Activated CD8-positive, alpha-beta T cell treated with anti-CD3 and anti-CD28 coated beads, Interleukin-2, amount 10 ng/mL, durations not matched to agents 7 days and 5 days (primary cell): ENCODE data around the gene CLDN19. TPM values are rescaled to one million over a fixed set of nuclear protein-coding genes. Genes with fewer than 3 reads are reported as not detected.
"Not testable (repeated sequence)": the region's sequence is repeated elsewhere in the genome, so short reads cannot be mapped to it uniquely, and the experiment has no call there.

Experiments
- ATAC-seq: fragments of 150-1000 bp; cut with Tn5 transposase; one replicate; pipeline ENCODE4 v1.10.0; 2021; ENCODE audit warnings: moderate library complexity
- CTCF ChIA-PET: fragments of 350-600 bp; sonication (Branson Sonifier 250); formaldehyde crosslinking; loops from one replicate; lab custom pipeline; 2021; ENCODE audit warnings: antibody characterized with exemption; lab: Charles Lee
- POLR2A ChIA-PET: fragments of 350-600 bp; sonication (Branson Sonifier 250); formaldehyde crosslinking; loops from one replicate; lab custom pipeline; 2021; ENCODE audit warnings: antibody characterized with exemption; lab: Charles Lee
- DNase-seq: peaks from one replicate; pipeline ENCODE4 v3.0.0-alpha.2; 2020
- H3K27ac Mint-ChIP-seq: one replicate; pipeline ENCODE4 v1.8.0; 2021; ENCODE audit warnings: mild to moderate bottlenecking, mixed read lengths
- H3K27me3 Mint-ChIP-seq: one replicate; pipeline ENCODE4 v1.8.0; 2021; ENCODE audit warnings: low read depth, mixed read lengths
- H3K36me3 Mint-ChIP-seq: one replicate; pipeline ENCODE4 v1.8.0; 2021; ENCODE audit warnings: low read depth, mixed read lengths
- H3K4me1 Mint-ChIP-seq: one replicate; pipeline ENCODE4 v1.8.0; 2021; ENCODE audit warnings: low read depth, mixed read lengths
- H3K4me3 Mint-ChIP-seq: one replicate; pipeline ENCODE4 v1.8.0; 2021; ENCODE audit warnings: mild to moderate bottlenecking, mixed read lengths
- H3K9me3 Mint-ChIP-seq: one replicate; pipeline ENCODE4 v1.8.0; 2022; ENCODE audit warnings: mixed read lengths; ENCODE audit not compliant: insufficient read depth
- total RNA-seq, 2 experiments: library from RNA; stranded (reverse); gene quantifications; one replicate each; pipeline ENCODE4 v1.2.3, GENCODE V29; 2021

Gene CLDN19
- total RNA-seq, 2 experiments from 2014 or later, result not detected

DNA sequence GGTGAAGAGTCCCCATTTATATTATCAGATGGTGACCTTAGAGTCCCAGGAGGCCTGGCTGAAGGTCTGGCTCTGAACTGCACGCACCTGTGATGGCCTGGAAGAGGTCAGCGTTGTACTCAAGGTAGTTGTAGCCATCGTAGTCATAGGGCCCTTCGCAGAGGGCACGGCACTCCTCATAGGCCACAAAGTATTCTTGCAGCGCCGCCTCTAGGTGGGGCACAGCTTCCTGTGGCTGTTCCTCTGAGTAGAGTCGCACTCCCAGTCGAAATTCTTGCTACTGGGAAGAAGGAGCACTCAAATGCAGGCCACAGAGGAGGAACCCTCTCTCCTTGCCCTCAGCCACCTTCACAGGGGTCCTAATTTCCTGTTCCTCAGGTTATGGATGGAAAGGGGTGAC, 19.1 kb upstream of the CLDN19 start:
- no peak for DNase-seq
- peaks cover 4% of the 10 kb centered on the region for H3K4me1 Mint-ChIP-seq
- no peak overlapping the region for H3K27ac Mint-ChIP-seq
- POLR2A ChIA-PET, result interaction anchor here (1.2 kb wide), 1 partner anchor 8 kb away, joined by 5 read pairs; the partner anchor contains the start of genes C1orf50 and P3H1
- no peak overlapping the region for H3K4me3 Mint-ChIP-seq
- H3K9me3 Mint-ChIP-seq, result no peaks in the 10 kb centered on the region
- peaks cover 33% of the 10 kb centered on the region for H3K36me3 Mint-ChIP-seq
- no peak for ATAC-seq
- H3K27me3 Mint-ChIP-seq, result no peaks in the 10 kb centered on the region
- CTCF ChIA-PET, result interaction anchor here (1.2 to 2.7 kb wide), 7 partner anchors 8 to 585 kb away, joined by 3 to 16 read pairs (median 3); partner anchors contain the start of genes C1orf50 and P3H1

DNA sequence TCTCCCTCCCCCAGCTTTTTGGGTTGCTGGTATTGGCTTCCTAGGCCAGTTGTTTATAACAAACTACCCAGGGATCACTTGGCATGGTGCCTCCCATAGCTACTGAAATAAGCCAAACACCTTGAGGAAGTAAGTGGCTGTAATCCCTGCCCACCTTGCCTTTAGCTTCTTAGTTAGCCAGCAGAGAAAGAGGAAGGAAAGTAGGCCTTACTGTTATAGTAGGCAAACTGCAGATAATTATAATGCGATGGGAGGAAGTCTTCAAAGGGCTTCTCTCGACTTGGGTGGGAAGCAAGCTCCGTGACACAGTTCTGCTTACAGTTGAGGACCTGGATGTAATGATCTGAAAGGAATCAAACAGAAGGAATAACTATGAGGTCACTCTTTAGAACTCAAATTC, 18.6 kb upstream of the CLDN19 start:
- no peaks in the 10 kb centered on the region for H3K9me3 Mint-ChIP-seq
- no peak overlapping the region for H3K4me3 Mint-ChIP-seq
- DNase-seq (no peak), ATAC-seq (no peak)
- ChIA-PET POLR2A (interaction anchor here (1.2 kb wide), 1 partner anchor 8 kb away, joined by 5 read pairs; the partner anchor contains the start of genes C1orf50 and P3H1), CTCF (interaction anchor here (1.2 to 2.7 kb wide), 7 partner anchors 8 to 585 kb away, joined by 3 to 16 read pairs (median 3); partner anchors contain the start of genes C1orf50 and P3H1)
- H3K36me3 Mint-ChIP-seq, result peaks cover 36% of the 10 kb centered on the region
- H3K27ac Mint-ChIP-seq, result no peak overlapping the region
- H3K4me1 Mint-ChIP-seq, result peaks cover 4% of the 10 kb centered on the region
- no peaks in the 10 kb centered on the region for H3K27me3 Mint-ChIP-seq

DNA sequence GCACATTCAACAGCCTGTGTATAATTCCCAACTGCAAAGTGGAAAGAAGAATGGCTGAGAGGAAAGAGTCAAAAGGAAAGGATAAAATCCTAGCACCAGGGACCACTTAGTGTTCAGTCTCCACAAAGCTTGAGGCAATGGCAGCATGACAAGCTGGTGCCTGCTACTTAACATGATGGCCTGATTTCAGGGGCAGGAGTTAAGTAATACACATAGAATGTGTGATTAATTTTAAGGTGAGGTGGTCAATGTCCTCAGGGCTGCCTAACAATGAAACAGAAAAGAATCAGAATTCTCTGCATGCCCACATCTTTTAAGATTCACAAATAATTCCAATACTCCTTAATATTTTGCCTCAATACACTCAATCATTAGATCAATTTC, 17.8 kb upstream of the CLDN19 start:
- H3K4me1 Mint-ChIP-seq, result peaks cover 4% of the 10 kb centered on the region
- no peak for DNase-seq
- ATAC-seq, result no peak
- POLR2A ChIA-PET, result interaction anchor here (1.2 kb wide), 1 partner anchor 9 kb away, joined by 5 read pairs; the partner anchor contains the start of genes C1orf50 and P3H1
- H3K27ac Mint-ChIP-seq, result no peak overlapping the region
- CTCF ChIA-PET, result interaction anchor here (0.9 to 2.7 kb wide), 6 partner anchors 9 to 180 kb away, joined by 3 to 16 read pairs (median 4); partner anchors contain the start of genes C1orf50 and P3H1
- H3K4me3 Mint-ChIP-seq, result no peak overlapping the region
- no peaks in the 10 kb centered on the region for H3K9me3 Mint-ChIP-seq
- no peaks in the 10 kb centered on the region for H3K27me3 Mint-ChIP-seq
- H3K36me3 Mint-ChIP-seq, result peaks cover 42% of the 10 kb centered on the region

DNA sequence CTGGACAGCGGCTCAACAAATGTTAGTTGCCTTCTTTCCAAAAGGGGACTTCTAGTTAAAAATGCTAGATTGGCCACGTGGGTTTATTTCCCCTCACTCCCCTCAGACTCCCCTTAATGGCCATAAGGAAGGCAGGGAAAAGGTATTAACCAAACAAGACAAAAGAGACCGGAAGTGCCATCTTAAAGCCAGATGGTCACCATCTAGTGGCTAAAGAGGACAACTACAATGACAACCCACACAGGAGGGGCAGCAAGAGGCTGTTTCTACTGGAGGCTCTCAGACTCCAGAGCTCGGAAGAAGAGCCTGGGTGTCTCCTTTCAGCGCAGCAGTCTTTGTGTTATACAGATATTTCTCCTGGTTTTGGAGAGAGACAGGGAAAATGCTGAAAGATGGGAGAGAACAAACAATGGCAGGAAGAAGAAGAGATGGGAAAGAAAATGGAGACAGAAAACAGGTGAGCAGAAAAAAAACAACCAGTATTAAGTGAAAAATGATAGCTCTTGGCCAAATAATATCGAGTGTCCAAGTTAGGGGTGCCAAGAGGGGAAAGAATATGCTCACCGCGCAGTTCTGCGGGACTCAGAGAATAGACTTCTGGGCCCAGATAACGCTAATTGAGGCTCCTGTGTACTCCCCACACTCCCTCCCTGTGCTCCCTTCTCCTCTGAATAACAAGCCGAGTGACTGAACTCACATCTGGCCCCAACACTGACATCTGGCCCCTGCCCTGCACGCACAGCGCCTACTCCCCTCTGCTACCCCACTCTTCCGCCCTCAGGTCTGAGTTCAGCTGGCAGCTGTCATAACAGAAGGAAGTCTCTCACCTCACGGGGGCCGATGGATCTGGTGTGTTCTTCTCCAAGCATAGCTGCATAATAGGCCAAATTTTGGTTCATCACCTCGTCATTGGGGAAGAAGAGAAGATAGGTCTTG, 17.2 kb upstream of the CLDN19 start:
- Mint-ChIP-seq H3K4me3 (no peak overlapping the region), H3K27me3 (no peaks in the 10 kb centered on the region), H3K9me3 (no peaks in the 10 kb centered on the region), H3K4me1 (peaks cover under 1% of the 10 kb centered on the region), H3K36me3 (peaks cover 45% of the 10 kb centered on the region), H3K27ac (no peak overlapping the region)
- DNase-seq (peak; percentile 31), ATAC-seq (no peak)
- POLR2A ChIA-PET, result interaction anchor here (0.5 kb wide), 1 partner anchor 57 kb away, joined by 3 read pairs; no protein-coding TSS in a partner anchor
- CTCF ChIA-PET, result interaction anchor here (0.6 to 2.7 kb wide), 7 partner anchors 10 to 179 kb away, joined by 3 to 16 read pairs (median 3); partner anchors contain the start of genes C1orf50 and P3H1

DNA sequence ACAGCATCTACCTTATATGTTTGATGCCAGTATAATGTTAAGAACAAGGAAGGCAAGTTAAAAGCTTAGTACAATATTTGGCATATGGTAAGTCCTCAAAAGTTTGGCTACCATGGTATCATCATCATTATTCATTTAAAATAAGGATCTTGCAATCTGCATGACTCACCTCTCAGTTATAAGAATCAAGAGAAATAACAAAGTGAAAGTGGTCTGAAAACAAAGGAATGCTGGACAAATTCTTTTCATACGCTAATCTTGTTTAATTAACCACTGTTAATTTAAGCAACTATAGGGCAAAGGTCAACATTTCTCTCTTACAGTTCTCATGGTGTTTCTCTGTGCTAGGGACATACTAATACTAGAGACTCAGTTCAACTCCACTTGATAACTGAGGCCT, 13.0 kb upstream of the CLDN19 start:
- H3K27me3 Mint-ChIP-seq, result no peaks in the 10 kb centered on the region
- H3K9me3 Mint-ChIP-seq, result no peaks in the 10 kb centered on the region
- H3K27ac Mint-ChIP-seq, result no peak overlapping the region
- POLR2A ChIA-PET, result interaction anchor here (2.1 kb wide), 1 partner anchor 14 kb away, joined by 9 read pairs; the partner anchor contains the start of genes C1orf50 and P3H1
- H3K36me3 Mint-ChIP-seq, result peaks cover 65% of the 10 kb centered on the region
- DNase-seq (no peak), ATAC-seq (no peak)
- no peaks in the 10 kb centered on the region for H3K4me1 Mint-ChIP-seq
- H3K4me3 Mint-ChIP-seq, result no peak overlapping the region
- CTCF ChIA-PET, result interaction anchor here (1.7 kb wide), 1 partner anchor 14 kb away, joined by 7 read pairs; the partner anchor contains the start of genes C1orf50 and P3H1

DNA sequence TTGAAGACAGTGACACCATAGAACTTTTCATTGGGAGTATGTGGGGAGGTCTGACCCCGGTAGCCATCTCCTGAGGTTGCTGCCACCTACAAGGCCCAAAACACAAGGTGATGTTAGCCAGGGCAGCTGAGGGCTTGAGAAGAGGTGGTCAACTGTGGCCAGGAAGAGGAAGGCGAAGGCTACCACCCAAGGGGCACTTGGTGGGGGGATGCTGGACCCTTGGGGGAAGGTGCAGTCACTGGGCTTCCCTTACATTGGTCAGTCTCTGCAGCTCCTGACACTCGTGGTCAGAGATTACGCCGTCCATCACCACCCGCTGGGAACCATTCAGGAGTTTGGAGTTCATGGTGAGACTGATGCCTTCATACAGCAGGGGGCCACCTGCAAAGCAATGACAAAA, 12.2 kb upstream of the CLDN19 start:
- H3K4me1 Mint-ChIP-seq, result no peaks in the 10 kb centered on the region
- no peak overlapping the region for H3K4me3 Mint-ChIP-seq
- H3K27ac Mint-ChIP-seq, result no peak overlapping the region
- ATAC-seq, result no peak
- DNase-seq, result no peak
- H3K27me3 Mint-ChIP-seq, result no peaks in the 10 kb centered on the region
- peaks cover 61% of the 10 kb centered on the region for H3K36me3 Mint-ChIP-seq
- CTCF ChIA-PET, result interaction anchor here (1.7 kb wide), 1 partner anchor 14 kb away, joined by 7 read pairs; the partner anchor contains the start of genes C1orf50 and P3H1
- no peaks in the 10 kb centered on the region for H3K9me3 Mint-ChIP-seq
- POLR2A ChIA-PET, result interaction anchor here (2.1 kb wide), 1 partner anchor 14 kb away, joined by 9 read pairs; the partner anchor contains the start of genes C1orf50 and P3H1

DNA sequence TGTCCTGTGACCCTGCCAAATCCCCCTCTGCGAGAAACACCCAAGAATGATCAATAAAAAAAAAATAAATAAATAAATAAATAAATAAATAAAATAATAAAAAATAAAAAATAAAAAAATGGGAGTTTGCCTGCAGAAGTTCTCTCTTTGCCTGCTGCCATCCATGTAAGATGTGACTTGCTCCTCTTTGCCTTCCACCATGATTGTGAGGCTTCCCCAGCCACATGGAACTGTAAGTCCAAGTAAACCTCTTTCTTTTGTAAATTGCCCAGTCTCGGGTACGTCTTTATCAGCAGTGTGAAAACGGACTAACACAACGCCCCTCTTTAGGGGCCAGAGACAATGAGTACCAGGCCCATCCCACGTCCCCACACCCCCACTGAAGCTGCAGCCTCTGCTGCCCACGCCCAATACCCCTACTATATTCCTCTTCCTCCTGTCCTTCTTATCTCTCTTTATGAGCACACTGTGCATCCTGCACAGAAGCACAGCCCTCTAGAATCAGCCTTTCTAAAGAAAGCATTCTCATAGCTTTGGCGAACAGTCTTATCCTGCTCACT, 11.6 kb upstream of the CLDN19 start:
- H3K9me3 Mint-ChIP-seq, result not testable (repeated sequence)

DNA sequence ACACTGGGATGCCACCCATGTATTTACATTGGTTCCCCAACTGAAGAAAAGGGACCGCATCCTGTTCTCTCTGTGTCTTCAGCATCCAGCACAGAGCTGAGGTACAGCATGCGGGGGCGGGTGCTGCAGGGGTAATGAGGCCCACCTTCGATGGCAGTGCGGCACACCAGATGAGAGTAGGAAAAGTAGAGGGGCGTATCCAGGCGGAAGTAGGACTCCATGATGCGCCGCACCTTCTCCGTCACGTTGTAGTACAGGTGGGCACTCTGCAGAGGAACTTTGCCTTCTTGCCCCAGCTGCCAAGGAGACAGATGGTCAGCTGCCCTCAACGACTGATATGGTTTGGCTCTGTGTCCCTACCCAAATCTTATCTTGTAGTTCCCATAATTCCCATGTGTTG, 10.0 kb upstream of the CLDN19 start:
- ChIA-PET POLR2A (no interaction called here), CTCF (interaction anchor here (1.0 kb wide), 1 partner anchor 172 kb away, joined by 4 read pairs; no protein-coding TSS in a partner anchor)
- H3K4me1 Mint-ChIP-seq, result no peaks in the 10 kb centered on the region
- peaks cover 51% of the 10 kb centered on the region for H3K36me3 Mint-ChIP-seq
- no peak overlapping the region for H3K4me3 Mint-ChIP-seq
- no peaks in the 10 kb centered on the region for H3K9me3 Mint-ChIP-seq
- H3K27ac Mint-ChIP-seq, result no peak overlapping the region
- ATAC-seq, result no peak
- no peak for DNase-seq
- no peaks in the 10 kb centered on the region for H3K27me3 Mint-ChIP-seq

More for the DNA sequence above, 11.6 kb upstream of the CLDN19 start:
- H3K4me3 Mint-ChIP-seq, H3K27ac Mint-ChIP-seq, ATAC-seq, H3K27me3 Mint-ChIP-seq, DNase-seq, H3K4me1 Mint-ChIP-seq: not testable (repeated sequence)
- POLR2A ChIA-PET, result interaction anchor here (2.1 kb wide), 1 partner anchor 15 kb away, joined by 9 read pairs; the partner anchor contains the start of genes C1orf50 and P3H1
- peaks cover 59% of the 10 kb centered on the region for H3K36me3 Mint-ChIP-seq
- CTCF ChIA-PET, result interaction anchor here (1.7 kb wide), 1 partner anchor 15 kb away, joined by 7 read pairs; the partner anchor contains the start of genes C1orf50 and P3H1

DNA sequence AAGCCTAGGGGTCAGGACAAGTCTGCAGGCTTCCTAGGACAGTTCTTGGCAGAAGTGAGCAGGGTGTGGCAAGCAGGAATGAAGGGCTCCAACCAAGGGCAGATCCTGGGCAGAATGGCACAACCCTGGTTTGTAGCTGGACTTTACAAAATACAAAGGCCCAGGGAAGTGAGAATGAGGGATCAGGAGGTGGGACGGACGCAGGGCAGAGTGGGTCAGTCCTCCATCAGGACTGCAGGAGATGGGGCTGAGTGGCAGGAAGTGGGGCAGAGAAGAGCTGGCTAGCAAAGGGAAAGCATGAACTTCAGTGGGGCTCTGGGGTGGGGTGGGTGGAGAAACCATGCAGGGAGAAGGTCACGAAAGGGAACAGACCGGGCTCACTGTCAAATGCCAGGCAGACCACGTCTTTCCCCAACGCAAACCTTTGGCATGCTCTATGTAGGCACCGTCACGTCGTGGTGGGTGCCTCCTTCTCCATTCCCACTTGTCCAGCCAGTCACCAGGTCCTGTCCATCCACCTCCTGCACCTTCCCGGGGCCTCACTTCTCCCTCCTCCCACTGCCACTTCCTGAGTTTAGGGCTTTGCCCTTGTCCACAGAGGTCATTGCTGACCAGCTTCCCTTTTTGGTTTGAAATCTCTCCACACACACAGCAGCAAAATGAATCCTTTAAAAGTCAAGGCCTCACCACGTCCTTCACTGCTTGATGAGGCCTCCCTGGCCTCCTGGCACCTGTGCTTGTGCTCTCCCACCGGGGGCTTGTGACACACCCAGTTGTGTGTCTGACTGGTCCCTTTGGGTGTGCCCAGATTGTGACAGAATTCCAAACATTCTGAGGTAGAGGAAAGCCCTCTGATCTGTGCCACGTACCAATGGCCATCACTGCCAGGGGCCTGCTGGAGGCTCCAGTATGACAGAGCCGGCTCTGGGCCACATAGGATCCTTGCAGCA, 8.7 kb upstream of the CLDN19 start:
- H3K4me1 Mint-ChIP-seq, result no peaks in the 10 kb centered on the region
- H3K36me3 Mint-ChIP-seq, result peaks cover 41% of the 10 kb centered on the region
- H3K27me3 Mint-ChIP-seq, result no peaks in the 10 kb centered on the region
- no peak overlapping the region for H3K27ac Mint-ChIP-seq
- no peak overlapping the region for H3K4me3 Mint-ChIP-seq
- no peak for DNase-seq
- no peaks in the 10 kb centered on the region for H3K9me3 Mint-ChIP-seq
- ChIA-PET POLR2A (no interaction called here), CTCF (interaction anchor here (1.3 kb wide), 1 partner anchor 17 kb away, joined by 4 read pairs; no protein-coding TSS in a partner anchor)
- ATAC-seq, result no peak

DNA sequence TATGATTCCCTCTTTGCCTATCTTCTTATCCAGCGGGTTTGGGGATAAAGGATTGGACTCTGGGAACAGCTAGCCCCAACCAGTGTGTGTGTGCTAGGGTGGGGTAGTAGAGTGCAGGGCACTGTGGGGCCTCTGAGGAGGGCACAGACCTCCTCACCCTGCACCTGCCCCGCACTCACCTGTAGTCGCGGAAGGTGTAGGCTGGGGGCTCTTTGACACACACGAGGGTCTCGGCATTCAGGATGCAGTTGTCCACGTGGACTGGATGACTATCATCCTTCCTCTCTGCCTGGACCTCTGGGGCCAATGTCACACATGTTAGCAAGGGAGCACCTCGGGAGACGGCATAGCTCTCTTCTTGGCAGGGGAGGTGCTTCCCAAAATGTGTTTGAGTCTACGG, 8.0 kb upstream of the CLDN19 start:
- no peak overlapping the region for H3K4me3 Mint-ChIP-seq
- no peak overlapping the region for H3K27ac Mint-ChIP-seq
- DNase-seq (no peak), ATAC-seq (no peak)
- peaks cover 37% of the 10 kb centered on the region for H3K36me3 Mint-ChIP-seq
- ChIA-PET CTCF (interaction anchor here (1.6 kb wide), 1 partner anchor 168 kb away, joined by 4 read pairs; no protein-coding TSS in a partner anchor), POLR2A (interaction anchor here (0.6 kb wide), 1 partner anchor 448 kb away, joined by 6 read pairs; no protein-coding TSS in a partner anchor)
- H3K4me1 Mint-ChIP-seq, result no peaks in the 10 kb centered on the region
- H3K9me3 Mint-ChIP-seq, result no peaks in the 10 kb centered on the region
- H3K27me3 Mint-ChIP-seq, result no peaks in the 10 kb centered on the region
